GM23338 (cell line): ENCODE results near the gene APBA2.

Experiments
- CREB1 ChIP-seq: fragments of 250-450 bp; sonication (Bioruptor Pico); IDR thresholded peaks from 2 replicates; pipeline ENCODE4 v1.5.0; 2020; ENCODE audit warnings: low read depth, mild to moderate bottlenecking, moderate library complexity
- EZH2 ChIP-seq: fragments of 200-600 bp; sonication (generic); IDR thresholded peaks from one replicate; pipeline ENCODE4 v1.8.0; 2017; ENCODE audit warnings: antibody characterized with exemption, mild to moderate bottlenecking, low read depth; ENCODE audit not compliant: unreplicated experiment
- EZH2phosphoT487 ChIP-seq: fragments of 200-600 bp; sonication (generic); IDR thresholded peaks from one replicate; pipeline ENCODE4 v1.8.1; 2018; ENCODE audit warnings: antibody characterized with exemption; ENCODE audit not compliant: unreplicated experiment
- NANOG ChIP-seq: IDR thresholded peaks from 2 replicates; pipeline ENCODE4 v1.6.1; 2016; ENCODE audit warnings: antibody characterized with exemption, borderline replicate concordance
- POLR2AphosphoS5 ChIP-seq: IDR thresholded peaks from 2 replicates; pipeline ENCODE4 v1.6.1; 2016; ENCODE audit warnings: antibody characterized with exemption, low read depth
- ZNF114 ChIP-seq: fragments of 250-450 bp; sonication (Bioruptor Pico); IDR thresholded peaks from 2 replicates; pipeline ENCODE4 v1.5.0; 2020; ENCODE audit warnings: mild to moderate bottlenecking, moderate library complexity
- TF ChIP-seq, protein P1 (sequence below), 2 experiments: fragments of 200-600 bp in 1 of 2; sonication (generic) in 1 of 2; conservative IDR thresholded peaks; 2 replicates each; pipeline versions ENCODE4 v1.5.1 to v1.6.1; 2016 to 2017; ENCODE audit warnings: antibody characterized with exemption in 2 of 2, low read depth in 2 of 2, mild to moderate bottlenecking in 2 of 2, moderate library complexity in 1 of 2
- TF ChIP-seq, protein P2 (sequence below): IDR thresholded peaks from one replicate; pipeline ENCODE4 v1.6.1; 2018; ENCODE audit warnings: antibody characterized with exemption; ENCODE audit not compliant: unreplicated experiment

DNA sequence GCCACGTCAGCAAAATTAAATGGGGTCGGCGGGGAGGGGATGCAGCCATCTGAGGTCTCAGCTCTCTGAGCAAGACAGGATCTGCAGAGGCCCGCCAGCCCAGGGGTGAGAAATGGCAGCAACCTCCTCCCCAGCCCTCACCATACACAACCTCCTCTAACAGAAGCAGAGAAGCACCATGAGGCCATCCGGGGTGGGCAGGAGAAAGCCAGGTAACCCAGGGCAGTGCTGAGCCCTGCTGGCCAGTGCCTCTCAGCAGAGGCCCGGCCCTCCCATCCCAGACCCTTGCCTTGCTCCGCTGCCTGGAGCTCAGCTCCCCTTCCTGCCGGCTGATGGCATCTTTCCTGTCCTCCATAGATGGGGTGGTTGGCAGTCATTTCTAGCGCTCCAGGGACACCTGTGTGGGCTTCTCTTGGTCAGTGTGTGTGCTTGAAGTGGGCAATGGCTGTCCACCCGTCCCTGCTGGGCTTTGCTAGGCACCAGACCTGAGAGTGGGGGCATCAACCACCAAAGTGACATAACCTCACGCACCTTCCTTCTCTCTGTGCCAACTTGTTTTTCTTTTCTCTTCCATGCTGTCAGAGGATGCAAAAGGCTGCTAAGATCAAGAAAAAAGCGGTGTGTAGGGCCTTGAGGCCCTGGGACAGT is 208.0 kb downstream of the APBA2 start:
- TF ChIP-seq, protein P1, sequence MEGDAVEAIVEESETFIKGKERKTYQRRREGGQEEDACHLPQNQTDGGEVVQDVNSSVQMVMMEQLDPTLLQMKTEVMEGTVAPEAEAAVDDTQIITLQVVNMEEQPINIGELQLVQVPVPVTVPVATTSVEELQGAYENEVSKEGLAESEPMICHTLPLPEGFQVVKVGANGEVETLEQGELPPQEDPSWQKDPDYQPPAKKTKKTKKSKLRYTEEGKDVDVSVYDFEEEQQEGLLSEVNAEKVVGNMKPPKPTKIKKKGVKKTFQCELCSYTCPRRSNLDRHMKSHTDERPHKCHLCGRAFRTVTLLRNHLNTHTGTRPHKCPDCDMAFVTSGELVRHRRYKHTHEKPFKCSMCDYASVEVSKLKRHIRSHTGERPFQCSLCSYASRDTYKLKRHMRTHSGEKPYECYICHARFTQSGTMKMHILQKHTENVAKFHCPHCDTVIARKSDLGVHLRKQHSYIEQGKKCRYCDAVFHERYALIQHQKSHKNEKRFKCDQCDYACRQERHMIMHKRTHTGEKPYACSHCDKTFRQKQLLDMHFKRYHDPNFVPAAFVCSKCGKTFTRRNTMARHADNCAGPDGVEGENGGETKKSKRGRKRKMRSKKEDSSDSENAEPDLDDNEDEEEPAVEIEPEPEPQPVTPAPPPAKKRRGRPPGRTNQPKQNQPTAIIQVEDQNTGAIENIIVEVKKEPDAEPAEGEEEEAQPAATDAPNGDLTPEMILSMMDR (conservative IDR thresholded peaks at IDR 0.05; ENCODE audit: low read depth in 2 of 2) = no peak
- TF ChIP-seq EZH2 = no peak
- no peak for TF ChIP-seq POLR2AphosphoS5
- no peak for TF ChIP-seq EZH2phosphoT487
- no peak for TF ChIP-seq ZNF114
- TF ChIP-seq, protein P2, sequence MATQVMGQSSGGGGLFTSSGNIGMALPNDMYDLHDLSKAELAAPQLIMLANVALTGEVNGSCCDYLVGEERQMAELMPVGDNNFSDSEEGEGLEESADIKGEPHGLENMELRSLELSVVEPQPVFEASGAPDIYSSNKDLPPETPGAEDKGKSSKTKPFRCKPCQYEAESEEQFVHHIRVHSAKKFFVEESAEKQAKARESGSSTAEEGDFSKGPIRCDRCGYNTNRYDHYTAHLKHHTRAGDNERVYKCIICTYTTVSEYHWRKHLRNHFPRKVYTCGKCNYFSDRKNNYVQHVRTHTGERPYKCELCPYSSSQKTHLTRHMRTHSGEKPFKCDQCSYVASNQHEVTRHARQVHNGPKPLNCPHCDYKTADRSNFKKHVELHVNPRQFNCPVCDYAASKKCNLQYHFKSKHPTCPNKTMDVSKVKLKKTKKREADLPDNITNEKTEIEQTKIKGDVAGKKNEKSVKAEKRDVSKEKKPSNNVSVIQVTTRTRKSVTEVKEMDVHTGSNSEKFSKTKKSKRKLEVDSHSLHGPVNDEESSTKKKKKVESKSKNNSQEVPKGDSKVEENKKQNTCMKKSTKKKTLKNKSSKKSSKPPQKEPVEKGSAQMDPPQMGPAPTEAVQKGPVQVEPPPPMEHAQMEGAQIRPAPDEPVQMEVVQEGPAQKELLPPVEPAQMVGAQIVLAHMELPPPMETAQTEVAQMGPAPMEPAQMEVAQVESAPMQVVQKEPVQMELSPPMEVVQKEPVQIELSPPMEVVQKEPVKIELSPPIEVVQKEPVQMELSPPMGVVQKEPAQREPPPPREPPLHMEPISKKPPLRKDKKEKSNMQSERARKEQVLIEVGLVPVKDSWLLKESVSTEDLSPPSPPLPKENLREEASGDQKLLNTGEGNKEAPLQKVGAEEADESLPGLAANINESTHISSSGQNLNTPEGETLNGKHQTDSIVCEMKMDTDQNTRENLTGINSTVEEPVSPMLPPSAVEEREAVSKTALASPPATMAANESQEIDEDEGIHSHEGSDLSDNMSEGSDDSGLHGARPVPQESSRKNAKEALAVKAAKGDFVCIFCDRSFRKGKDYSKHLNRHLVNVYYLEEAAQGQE = no peak
- no peak for TF ChIP-seq CREB1 (CRISPR knock-in tag)
- TF ChIP-seq NANOG = no peak
